GM19351 (cell line): ENCODE measurements around the gene SBSN.

Experiments used
- ATAC-seq: cut with Tn5 transposase; IDR thresholded peaks from one replicate; pipeline ENCODE4 v1.9.1; 2021; ENCODE audit warnings: mild to moderate bottlenecking, moderate library complexity; ENCODE audit not compliant: unreplicated experiment

Gene SBSN, protein sequence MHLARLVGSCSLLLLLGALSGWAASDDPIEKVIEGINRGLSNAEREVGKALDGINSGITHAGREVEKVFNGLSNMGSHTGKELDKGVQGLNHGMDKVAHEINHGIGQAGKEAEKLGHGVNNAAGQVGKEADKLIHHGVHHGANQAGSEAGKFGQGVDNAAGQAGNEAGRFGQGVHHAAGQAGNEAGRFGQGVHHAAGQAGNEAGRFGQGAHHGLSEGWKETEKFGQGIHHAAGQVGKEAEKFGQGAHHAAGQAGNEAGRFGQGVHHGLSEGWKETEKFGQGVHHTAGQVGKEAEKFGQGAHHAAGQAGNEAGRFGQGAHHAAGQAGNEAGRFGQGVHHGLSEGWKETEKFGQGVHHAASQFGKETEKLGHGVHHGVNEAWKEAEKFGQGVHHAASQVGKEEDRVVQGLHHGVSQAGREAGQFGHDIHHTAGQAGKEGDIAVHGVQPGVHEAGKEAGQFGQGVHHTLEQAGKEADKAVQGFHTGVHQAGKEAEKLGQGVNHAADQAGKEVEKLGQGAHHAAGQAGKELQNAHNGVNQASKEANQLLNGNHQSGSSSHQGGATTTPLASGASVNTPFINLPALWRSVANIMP

DNA sequence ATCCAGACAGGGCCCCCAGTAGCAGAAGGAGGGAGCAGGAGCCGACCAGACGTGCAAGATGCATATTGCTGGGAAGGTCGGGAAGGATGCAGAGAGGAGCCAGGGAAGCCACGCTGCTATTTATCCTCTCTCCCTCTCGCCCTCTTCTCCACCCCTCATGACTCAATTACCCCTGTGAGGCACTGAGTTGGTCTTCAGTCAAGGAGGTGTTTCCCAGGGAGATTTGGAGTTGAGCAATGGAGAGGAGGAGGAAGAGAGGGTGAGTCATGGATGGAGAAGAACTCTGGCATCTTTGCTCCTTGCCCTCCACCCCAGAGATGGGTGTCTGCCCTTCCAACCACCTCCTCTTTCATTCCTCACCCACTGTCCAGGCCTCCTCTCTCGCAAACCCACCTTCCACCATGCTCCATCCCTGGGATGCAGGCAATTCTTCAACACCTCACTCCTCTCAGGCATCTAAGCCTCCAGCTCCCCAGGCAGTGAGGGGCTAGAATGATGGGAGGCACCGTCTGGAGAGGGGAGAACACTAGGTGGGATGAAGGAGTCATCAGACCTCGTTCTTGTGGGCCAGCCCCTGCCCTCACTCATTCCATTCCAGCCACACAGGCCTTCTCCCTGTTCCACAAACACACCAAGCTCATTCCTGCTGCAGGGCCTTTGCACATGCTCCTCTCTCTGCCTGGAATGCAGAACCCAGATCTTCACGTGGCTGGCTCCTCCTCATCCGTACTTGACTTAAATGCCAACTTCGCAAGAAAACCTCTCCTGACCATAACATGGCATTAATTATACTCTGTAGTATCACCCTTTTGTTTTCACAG is at the start of gene SBSN:
Gene SBSN, minus strand, starts transcription at position 94 of the 821 bp plus-strand sequence. Its CDS starts 30 bp downstream, at position 64.
- ATAC-seq: no peak

DNA sequence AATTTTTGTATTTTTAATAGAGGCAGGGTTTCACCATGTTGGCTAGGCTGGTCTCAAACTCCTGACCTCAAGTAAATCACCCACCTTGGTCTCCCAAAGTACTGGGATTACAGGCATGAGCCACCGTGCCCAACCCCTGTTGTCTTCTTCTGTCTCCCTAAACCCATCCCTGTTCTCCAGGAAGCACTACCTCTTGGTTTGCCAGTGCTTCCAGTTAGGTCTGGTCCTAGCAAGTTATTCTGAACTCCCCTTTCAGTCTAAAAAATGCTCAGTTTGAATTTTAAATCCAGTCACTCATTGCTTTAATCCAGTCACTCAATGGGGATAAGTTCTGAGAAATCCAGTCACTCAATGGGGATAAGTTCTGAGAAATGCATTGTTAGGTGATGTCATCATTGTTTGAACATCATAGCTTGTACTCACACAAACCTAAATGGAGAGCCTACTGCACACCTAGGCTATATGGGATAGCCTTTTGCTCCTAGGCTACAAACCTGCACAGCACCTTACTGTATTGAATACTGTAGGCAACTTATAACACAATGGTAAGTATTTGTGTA is 43.4 kb upstream of the SBSN start:
- ATAC-seq: no peak

DNA sequence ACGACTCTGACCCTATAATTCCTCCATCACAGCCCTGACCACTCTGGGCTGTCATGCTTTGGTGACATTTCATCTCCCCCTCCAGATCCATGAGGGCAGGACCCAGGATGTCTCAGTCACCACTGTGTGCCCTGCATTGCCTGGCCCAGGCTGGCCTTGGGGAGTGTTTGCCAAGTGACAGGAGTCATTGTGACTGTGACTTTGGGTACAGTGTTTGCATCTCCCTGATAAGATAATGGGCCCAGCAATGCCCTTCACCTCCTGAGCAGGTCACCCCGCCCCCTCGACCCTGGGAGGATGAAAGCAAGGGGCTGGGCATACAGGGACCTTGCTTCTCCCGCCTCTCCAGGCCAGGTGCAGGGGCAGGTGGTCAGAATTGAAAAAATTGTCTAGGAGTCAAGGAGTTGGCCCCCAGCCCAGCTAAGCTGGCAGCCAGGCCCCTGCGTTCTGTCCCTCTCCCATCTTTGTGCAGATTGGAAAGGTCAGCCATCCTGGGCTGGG is 41.2 kb upstream of the SBSN start:
- no peak for ATAC-seq

DNA sequence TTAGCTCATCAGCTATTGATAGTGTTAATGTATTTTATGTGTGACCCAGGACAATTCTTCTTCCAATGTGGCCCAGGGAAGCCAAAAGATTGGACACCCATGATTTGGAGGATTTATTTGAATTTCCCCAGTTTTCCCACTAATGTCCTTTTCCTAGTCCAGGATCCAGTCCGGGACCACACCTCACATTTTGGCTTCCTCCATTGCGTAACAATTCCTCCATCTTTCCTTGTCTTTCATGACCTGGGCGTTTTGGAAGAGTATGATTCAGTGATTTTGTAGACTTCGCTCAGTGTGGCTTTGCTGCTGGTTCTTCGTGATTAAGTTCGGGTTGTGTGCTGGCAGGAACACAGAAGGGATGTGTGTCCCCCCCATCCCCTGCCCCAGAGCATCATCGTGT is 38.6 kb upstream of the SBSN start:
- no peak for ATAC-seq

DNA sequence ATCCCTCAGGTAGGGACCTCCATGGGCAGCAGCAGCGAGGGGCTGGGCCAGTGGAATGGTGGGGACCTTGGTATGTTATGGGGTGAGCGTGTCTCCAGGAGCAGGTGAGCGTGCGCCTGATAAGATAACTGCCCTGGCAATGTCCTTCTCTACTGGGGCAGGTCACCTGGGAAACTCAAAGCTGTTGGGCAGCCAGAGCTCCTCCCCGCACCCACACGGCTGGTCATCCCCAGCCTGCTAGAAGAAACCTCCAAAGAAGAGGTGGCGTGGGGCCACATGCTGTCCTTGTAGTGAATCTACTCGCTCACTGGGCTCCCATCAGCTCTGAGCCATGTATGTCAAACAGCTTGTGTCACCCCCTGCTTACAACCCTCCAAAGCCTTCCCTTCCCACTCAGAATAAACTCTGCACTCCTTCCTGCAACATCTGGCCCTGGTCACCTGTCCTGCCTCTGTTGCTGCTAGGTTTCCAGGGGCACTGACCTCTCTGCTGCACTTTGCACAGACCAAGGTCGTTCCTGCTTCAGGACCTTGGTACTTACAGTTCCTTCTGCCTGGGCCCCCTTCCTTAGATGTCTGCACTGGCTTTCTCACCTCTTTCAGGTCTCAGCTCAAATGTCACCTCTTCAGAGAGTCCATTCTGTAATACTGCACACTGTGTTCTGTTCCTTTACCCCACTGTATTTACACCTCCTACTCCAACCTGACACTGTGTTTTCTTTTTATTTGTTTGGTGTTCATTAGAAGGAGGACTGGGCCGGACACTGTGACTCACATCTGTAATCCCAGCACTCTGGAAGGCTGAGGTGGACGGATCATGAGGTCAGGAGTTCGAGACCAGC is 37.1 kb upstream of the SBSN start:
- no peak for ATAC-seq

DNA sequence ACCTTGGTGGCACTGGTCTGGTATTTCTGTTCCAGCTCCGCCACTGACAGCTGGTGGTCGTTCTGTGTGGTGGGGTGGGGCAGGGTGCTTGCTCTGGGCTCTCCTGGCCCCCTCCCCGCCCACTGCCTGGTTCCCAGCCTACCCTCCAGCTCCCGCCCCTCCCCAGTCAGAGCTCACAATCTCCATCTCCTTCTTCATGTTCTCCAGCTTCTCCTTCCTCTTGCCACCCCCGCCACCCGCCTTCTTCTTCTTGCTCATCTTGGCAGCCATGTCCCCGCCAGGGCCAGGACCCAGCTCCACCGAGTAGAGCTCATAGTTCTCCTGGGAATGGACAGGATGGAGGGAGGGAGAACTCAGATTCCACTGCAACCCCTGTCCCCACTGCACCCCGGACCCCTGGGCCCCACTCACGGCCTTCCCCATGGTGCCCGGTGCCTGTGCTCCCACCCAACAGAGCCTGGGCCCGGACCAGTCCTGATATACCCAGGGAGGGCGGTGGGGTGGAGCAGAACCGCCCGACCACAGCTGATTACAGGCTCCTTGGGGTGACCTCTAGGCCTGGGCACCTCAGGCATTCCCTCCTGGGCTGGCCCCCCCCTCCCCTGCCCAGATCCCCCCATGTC is 35.2 kb upstream of the SBSN start, which contains the start of gene ATP4A:
Gene ATP4A, minus strand, starts transcription at position 452 of the 623 bp plus-strand sequence. Its CDS starts 29 bp downstream, at position 423.
- ATAC-seq: no peak

DNA sequence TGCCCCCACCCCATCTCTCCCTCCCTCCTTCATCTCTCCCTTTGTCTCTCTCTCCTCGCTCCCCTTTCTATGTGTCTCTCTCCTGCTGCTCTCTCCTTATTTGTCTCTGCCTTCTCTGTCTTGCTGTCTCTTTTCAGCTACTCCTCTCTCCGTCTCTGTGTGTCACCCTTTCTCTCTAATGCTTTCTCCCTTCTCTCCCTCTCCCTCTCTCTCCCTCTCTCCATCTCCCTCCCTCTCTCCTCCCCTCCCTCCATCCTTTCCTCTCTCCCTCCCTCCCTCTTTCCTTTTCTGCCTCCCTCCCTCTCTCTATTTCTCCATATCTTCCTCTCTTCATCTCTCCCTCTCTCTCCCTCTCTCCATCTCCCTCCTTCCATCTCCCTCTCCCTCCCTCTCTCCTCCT is 34.7 kb upstream of the SBSN start:
- no peak for ATAC-seq

DNA sequence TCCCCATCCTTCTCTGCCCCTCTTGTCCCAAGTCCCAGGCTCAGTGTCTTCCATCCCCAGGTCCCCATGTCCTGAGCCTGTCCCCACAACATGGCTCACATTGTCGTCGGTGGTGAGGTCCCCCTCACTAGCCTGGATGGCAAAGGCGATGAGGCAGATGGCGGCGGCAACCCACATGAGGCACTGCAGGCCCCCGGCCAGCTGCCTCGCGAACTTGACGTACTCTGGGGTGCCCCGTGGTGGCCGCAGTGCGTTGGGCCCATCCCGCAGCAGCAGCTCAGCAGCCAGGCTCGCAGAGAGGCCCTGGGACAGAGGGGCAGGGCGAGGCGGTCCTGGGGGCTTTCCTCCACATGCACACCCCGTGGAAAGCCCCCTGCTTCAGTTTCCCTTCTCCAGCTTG is 34.2 kb upstream of the SBSN start:
- ATAC-seq: no peak

DNA sequence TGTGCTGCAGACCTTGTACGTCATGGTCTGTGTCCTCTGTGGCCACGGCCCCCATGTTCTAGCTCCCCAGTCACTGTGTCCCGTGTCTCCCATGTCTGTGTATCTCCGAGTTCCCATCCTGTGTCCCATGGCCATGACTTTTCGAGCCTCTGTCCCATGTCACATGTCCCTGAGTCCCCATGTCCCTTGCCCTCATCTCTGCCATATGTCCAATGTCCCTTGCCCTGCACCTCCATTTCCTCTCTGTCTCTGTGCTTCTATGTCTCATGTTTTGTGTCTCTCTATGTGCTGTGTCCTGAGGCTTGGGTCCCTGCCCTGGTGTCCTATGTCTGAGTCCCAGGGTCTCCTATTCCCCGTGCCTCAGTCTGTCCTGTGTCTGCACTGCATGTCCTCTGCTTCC is 33.3 kb upstream of the SBSN start:
- no peak for ATAC-seq

DNA sequence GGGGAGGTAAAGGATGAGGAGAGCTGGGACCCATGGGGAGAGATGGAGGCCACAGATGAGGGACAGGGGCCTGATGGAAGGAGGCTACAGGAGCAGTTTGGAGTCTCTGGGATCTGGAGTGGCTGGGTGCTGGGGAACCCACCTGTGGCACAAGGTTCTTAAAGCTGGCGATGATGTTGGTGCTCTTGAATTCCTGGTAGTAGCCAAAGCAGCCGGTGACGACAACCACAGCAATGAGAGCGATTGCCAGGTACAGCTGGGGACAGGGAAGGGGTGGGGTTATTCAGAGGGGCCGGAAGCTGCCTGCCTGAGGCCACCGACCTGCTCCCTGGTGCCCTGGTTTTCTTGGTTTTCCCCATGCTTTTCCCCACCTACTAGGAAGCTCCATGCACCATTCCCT is 32.6 kb upstream of the SBSN start:
- no peak for ATAC-seq

DNA sequence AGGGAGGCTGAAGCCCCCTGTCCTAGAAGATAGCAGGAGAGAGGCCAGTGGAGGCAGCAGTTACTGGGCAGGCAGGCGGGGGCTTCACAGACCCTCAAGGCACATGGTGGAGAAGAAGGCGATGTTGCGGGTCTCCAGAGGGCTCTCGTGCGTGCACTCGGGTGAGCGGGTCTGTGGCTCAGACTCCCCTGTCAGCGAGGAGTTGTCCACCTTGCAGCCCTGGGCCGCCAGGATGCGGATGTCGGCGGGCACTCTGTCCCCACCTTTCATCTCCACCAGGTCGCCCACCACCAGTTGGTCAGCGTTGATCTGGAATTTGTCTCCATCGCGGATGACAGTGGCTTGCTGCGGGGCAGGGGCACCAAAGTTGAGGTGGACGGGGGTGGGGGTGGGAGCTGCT is 32.2 kb upstream of the SBSN start:
- ATAC-seq: no peak

DNA sequence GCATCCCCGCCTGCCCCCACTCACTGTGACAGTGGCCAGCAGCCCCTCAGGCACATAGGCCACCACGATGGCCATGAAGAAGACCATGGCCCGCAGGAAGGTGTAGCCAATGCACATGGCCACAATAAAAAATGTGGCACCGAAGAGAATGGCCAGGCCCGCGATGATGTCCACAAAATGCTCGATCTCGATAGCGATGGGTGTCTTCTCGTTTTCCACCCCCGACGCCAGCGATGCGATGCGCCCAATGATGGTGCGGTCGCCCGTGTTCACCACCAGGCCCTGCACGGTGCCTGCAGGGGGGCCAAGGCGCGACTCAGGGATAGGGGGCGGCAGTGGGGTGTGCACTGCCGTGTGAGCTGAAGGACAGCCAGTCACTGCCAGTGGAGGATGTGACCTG is 31.7 kb upstream of the SBSN start:
- ATAC-seq: no peak

DNA sequence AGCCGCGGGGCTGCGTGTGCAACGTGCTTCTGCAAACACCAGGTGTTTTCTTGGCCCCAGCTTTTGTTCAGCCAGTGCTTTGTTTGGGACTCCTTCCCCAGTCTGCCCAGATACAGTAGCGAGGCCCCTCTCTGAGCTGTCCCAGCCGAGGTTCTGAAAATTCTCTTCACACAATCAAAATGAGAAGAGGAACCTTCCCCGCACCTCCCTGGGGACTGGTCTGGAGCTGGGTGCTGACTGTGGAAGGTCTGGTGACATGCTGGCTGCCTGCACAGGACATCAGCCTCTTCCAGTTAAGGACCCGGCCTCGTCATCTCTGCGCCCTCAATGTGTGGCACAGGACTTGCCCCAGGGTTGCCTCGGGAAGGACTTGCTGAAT is 31.2 kb upstream of the SBSN start:
- peak; percentile 66 for ATAC-seq

DNA sequence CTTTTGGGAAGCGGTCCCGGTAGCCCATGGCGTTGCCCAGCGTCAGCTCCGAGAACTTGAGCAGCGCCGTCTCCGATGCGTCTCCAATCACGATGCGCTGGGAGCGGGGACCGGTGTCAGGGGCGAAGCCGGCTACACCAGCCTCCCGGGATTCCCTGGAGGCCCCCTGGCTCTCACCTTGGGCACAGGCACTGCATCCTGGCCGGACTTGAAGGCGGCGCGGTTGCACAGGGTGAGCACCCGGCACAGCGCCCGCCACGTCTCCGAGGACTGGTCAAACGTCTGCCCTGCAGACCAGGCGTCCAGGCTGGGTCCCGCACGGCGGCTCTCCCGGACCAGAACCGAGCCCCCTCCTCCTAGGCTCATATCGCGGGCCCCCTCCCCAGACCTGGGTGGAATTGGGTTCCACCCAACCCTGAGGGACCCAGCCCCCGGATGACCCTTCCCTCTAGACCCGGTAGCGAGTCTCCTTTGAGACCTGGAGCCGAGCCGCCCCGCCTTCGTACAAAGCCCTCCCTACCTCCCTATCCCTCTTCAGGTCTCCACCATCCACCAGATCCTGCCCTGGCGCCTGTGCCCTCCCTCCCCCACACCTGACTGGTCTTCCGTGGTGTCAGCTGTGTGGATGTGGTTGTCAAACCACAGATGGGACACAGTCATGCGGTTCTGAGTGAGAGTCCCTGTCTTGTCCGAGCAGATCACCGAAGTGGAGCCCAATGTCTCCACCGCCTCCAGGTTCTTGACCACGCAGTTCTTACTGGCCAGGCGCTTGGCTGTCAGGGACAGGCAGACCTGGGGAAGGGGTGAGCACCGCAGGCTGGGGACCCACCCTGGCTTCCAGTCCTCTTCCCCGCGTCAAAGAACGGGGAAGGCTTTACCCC is 30.5 kb upstream of the SBSN start:
- ATAC-seq: peak; percentile 23

DNA sequence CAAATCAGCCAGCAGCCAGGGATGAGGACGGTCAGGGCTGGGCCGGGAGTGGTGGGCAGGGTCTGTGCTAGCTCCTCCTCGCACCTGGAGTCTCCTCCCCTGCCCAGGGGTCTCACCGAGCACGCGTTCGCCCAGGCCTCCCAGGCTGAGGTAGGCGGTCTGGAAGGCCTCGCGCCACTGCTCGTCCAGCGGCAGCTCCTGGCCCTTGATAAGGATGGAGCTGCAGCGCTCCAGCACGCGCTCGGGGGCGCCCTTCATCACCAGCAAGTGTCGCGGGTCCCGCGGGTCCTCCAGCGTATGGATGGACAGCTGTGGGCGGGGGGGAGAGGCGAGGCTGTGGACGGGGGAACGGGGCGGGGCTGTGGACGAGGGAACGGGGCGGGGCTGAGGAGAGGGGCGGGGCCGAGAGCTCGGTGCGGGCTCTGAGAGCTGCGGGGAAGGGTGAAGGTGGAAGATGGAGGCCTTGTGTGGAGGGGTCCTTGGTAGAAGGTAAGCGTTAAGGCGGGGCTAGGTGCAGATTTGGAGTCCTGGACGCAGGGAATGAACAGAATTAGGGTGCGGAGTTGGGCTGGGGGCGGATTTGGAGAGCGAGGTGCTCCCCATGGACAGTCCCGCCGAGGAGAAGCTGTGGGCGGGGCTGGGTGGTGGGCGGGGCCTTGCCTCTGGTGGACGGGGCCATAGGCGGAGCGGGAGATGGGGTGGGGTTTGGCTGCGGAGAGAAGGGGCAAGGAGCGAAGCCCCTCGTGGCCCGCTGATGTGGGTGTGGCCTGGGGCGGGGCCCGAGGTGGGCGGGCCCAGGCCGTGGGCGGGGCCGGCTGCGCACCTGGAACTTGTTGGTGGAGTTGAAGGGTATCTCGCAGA is 29.7 kb upstream of the SBSN start:
- ATAC-seq: no peak

DNA sequence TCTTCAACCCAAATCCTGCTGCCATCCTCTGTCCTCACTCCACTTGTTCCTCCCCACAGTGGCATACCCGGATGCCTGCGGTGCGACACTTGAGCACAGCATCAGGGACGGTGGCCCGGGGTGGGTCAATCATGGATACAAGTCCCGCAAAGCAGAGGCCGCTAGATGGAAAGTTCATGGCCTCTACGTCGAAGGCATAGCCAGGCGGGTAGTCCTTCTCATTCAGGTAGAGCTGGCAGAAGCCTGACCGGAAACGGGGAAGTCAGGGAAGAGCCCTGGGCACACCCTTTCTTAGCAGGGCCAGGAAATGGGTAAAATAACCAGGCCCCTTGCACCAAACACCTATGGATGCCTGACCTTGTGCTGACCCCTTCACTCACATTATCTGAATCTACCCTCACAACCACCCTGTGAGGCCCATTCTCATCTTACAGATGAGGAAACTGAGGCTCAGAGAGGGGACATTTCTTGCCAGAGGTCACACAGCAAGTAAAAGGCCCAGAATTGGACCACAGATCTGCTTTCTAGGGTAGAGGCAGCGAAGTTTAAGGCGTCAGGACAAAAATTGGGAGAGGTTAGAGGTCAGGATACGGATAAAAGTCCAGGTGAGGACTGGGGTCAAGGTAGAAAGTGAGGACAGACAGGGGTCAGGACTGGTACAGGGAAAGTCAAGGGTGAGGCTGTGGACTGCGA is 28.9 kb upstream of the SBSN start:
- no peak for ATAC-seq

DNA sequence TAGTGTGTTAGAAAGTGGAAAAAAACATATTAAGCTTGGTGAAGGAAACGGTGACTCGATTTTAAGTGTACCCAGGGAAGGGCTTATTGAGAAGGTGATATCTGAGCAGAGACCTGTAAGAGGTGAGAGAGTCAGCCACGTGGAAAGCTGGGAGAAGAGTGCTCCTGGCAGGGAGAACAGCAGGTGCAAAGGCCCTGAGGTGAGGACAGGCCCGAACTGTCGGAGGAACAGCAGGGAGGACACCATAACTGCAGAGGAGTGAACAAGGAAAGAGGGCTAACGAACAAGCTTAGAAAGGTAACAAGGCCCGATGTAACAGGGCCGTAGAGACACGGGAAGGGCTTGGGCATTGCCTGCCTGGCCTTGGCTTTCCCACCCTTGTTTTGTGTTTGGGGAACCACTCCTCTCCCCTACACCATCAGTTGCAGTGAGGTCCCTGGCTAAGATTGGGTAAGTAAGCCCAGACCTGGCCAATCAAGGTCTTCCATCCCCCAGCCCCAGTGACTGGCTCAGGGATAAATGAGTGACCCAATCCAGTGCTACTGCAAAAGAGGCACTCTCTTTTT is 28.0 kb upstream of the SBSN start:
- no peak for ATAC-seq
